ENCODE data around the gene KRTAP12-4.

DNA sequence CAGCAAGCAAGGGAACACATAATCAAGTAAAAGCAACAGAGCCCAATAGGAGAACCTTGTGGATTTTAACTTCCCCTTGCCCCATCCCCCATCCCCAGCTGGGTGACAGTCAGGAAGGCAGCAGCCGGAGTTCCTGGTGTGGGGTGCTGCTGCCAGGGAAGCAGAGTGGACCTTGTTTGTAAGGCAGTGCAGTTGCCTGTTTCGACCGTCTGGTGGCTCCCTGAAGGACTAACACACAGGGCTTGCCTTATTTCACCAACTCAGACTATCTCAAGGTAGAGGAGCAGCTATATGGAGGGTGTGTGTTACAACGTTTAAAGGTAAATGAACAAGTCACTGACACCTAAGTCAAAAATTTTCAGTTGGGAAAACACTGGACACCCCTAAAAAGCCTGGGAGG lies 36.0 kb downstream of the KRTAP12-4 start:
- TF ChIP-seq, protein P1, sequence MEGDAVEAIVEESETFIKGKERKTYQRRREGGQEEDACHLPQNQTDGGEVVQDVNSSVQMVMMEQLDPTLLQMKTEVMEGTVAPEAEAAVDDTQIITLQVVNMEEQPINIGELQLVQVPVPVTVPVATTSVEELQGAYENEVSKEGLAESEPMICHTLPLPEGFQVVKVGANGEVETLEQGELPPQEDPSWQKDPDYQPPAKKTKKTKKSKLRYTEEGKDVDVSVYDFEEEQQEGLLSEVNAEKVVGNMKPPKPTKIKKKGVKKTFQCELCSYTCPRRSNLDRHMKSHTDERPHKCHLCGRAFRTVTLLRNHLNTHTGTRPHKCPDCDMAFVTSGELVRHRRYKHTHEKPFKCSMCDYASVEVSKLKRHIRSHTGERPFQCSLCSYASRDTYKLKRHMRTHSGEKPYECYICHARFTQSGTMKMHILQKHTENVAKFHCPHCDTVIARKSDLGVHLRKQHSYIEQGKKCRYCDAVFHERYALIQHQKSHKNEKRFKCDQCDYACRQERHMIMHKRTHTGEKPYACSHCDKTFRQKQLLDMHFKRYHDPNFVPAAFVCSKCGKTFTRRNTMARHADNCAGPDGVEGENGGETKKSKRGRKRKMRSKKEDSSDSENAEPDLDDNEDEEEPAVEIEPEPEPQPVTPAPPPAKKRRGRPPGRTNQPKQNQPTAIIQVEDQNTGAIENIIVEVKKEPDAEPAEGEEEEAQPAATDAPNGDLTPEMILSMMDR (IDR thresholded peaks at IDR 0.05) = no peak
- no peak for TF ChIP-seq POLR2A (IDR thresholded peaks at IDR 0.05)

Measured in uterus (tissue), 2 donors.